NCI-H2029 (cell line): Measurements from ENCODE around the gene IL23A.
"Not testable (repeated sequence)": the region's sequence is repeated elsewhere in the genome, so short reads cannot be mapped to it uniquely, and the experiment has no call there.

ENCODE experiments used
- DNase-seq: peaks from one replicate; lab custom pipeline; 2025; lab: John Stamatoyannopoulos, UW

The IL23A gene

DNA sequence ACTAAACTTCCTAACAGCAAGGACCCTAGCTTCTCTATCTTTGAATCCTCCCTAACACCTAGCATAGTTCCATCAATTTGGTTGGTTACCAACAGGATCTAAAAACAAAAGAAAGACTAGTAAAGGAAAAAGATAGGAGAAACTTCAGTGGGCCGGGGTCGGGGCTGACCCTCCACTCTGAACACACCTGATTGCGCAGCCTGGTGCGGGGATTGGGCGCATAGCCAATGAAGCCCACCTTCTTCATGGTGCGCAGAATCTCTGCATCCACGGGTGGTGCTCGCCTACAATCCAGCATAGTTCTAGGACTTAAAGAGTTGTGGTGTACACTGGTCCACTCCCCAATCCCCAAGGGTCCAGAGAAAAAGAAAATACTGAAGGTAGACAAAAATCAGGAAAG, 12.6 kb upstream of the IL23A start:
- DNase-seq = no peak

DNA sequence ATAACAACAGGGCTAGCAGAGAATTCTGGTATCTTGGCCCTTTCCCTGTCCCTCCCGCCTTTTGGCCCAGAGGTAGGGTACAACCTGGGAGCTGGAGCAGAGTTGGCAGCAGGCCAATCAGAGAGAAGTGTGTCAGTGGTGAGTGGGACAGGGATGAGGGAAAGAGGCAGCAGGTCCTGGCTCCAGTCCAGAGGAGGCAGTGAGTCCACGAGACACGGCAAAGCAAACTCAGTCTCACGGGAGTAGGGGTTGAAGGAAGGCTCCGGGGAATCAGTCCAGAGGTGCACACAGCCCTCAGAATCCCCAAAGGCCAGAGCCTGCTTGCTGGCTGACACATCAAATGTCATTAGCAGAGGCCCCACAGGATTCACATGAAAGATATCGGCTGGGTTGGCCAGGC, 12.2 kb upstream of the IL23A start:
- peak; percentile 9 for DNase-seq

DNA sequence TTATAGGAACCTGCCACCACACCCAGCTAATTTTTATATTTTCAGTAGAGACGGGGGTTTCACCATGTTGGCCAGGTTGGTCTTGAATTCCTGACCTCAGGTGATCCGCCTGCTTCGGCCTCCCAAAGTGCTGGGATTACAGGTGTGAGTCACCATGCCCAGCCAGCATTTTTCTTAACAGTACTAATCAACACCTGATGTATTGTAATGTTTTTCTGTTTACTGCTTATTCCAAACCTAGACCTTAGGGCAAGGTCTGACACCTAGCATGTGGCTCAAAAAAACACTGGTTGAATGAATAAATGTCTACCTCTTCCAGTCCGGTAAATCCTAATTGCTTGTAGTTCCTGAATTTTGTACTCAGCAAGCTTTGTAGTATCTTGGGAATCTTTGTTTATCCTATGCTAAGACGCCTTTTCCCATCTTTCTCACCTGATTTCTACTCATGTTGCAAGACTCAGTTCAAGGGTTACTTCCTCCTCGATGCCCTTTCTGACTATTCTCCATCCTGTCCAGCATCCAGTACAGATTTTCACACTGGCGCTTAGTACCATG, 7.7 kb upstream of the IL23A start:
- DNase-seq = no peak

DNA sequence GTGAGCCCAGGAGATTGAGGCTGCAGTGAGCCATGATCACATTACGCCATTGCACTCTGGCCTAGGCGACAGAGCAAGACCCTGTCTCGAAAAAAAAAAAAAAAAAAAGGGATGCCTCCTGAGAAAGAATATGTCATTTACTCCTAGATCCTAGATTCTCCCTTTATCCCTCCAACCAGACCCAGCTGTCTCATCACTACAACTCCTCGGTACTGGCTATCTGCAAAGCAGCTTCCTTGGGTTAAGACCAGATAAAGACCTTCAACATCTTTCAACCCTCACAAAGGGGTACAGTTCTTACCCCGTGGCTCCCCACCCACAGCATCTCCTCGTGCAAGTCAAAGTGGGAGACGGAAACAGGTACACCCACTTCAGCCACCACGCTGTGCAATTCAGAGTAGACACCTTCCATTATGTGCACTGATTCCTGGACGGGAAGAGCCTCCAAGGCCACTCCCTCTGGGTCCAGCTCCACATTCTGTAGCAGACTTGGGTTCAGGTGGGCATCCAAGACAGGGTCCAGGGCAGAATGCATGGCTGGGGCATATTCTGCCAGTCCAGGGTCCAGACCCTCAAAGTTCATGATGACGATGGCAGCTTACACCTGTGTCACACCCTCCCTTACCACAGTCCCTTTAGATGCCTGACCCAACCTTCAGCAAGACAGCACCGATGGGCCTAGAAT, 6.0 kb upstream of the IL23A start:
- no peak for DNase-seq

DNA sequence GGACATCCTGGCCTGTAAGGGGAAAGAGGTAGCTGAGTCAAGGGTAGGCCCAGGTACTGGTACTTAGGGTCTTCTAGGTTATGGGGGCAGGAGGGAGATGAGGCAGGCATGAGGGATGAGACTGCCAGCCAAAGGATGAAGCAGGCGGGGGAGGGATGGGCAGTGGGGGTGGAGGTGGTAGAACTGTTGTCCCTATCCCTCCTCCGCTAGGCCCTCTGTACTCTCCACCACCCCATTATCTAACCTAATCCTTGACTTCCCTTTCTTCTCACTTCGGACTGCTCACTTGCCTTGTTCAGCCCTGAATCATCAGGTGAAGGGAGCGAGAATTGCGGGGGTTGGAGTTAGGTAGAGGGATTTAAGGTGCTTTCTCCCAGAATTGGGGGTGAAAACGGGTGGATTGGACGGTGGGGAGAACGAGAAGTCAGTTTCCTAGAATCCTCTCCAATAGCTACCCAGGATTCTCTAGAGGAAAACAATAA, 5.4 kb upstream of the IL23A start:
- no peak for DNase-seq

DNA sequence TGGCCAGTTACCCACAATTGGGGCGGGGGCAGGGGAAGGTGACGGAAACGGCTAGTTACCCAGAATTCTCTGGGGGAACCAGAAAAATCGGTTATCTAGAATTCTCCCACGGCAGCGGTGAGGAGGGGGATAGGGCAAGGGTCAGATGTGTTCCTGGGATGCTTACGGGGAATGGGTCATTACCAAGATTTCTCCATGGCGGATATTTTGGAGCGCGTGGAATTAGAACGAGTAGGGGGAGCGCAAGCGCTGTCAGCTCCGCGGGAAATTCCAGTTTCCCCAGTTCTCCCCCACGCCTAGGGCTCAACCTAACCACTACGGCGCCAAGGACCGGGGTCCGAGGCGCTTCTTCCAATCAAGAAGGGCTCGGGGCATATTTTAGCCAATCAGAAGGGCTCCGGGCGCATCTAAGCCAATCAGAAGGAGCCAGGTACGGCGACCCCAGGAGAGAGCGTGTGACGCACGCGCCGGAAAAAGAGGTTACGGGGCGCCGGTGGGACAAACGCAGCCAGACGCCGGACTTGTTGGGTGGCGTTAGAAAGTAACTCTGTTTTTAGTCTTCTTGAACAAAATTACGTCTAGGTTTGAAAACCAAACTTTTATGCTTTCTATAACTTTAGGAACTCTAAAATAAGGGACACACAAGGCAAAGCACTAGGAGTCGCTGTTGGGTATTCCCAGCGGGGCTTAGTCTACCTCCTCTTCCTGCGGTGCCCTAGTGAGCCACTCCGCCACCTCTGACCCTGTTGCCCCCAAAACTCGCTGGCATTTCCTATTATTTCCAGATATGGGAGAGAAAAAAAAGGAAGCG, 4.8 kb upstream of the IL23A start, which contains the start of gene PAN2:
PAN2 (minus strand) TSS at position 322 of the 811 bp plus-strand sequence. CDS start 906 bp downstream, outside the sequence.
- peak; percentile 98 for DNase-seq

DNA sequence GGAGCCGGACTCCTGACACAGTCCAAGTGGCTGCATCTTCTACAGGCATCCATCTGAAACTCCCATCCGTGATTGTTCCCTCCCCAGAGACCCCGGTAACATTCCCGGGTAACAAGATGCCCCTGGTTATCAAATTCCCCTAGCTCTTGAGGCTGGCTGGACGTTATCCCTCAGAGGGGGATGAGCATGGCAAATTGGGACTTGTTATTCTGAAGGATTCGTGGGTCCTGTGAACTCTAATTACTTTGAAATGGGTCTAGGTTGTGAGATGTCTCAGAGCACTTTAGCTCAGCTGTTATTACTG, 4.2 kb upstream of the IL23A start:
- DNase-seq = no peak

DNA sequence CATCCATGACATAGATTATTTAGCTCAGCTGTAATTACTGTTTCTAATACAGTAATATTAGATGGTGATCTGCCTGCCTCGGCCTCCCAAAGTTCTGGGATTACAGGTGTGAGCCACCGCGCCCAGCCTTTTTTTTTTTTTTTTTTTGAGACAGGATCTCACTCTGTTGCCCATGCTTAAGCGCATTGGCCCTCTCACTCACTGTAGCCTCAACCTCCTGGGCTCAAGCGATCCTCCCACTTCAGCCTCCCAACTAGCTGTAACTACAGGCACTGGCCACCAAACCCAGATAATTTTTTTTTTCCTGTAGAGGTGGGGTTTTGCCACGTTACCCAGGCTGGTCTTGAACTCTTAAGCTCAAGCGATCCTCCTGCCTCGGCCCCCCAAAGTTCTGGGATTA, 3.2 kb upstream of the IL23A start:
- not testable (repeated sequence) for DNase-seq

DNA sequence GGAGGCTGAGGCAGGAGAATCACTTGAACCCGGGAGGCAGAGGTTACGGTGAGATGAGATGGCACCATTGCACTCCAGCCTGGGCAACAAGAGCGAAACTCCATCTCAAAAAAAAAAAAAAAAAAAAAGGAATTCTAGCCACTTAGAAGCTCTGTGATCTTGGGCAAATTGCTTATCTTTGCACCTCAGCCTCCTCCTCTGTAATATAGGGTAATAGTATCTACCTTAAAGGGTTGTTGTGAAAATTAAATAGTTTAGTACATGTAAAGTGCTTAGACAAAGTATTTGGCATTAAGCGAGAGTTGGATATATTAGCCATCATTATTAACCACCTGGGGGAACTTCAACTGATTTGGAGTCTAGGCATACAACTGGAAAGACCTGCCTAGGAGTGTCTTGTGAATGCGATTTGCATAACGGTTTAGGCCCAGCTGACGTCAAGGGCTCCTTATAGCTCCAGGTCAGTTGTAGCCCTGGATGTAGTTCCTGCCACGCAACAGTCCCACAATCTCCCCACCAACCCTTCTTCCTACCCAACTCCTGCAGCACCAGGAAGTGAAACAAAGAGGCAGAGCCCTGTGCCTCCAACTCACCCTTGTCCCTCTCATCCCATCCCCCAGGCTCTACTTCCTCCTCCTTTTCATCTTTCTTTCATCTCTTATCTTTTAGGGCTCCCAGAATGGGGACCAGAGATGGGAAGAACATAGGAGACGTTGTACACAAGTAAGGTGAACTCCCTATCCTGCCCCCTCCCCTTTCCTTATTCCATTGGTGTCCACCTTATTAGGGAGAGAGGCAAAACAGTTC, 2.1 kb upstream of the IL23A start:
- DNase-seq = no peak

DNA sequence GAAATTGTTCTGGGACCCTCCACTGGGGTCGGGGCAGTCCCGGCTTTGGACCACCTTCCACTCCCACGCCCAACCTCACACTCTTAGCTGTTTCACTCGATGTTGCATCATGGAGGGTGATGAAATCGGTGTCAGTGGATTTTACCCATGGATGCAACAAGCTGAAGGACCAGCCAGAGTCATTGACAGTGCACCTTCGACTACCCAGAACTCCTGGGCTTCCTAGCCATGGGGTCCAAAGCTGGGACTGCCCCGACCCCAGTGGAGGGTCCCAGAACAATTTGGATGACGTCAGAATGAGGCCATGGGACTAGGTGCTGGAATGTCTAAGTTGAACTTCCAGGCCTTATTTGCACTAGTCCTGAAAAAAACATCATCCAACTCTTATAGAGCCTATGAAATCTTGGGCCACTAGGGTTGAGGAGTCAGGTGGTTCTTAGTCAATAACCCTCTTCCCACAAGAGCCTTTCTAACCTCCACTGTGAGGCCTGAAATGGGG, 882 bp upstream of the IL23A start:
- no peak for DNase-seq

DNA sequence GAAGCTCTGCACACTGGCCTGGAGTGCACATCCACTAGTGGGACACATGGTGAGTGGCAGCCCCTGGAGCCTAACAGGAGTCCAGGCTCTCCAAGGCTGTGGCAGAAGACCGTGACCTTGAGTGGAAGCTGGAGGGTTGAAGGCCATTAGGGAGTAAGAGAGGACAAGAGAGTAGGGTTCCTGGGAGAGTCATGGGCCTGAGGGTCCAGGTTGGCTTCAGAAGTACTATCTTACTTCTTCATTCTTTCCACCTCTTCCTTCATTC, 406 bp downstream of the IL23A start:
- no peak for DNase-seq

DNA sequence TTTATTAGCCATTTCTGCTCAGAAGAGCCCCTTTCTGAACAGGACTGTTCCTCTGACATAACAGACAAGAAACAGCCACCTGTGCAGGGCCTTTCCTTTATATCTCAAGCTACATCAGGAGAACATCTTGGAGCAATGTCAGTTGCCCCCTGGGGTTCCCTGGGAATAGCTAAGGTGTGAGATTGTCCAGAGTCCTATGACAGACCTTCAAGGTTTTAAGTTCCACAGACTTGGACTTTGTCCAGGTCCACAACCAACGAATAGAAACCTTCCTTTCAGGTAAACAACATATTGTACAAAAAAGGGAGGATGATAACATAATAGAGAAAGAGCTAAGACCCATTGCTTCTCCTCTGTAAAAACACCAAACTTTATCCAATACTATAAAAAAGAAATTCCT, 2.9 kb downstream of the IL23A start:
- no peak for DNase-seq

DNA sequence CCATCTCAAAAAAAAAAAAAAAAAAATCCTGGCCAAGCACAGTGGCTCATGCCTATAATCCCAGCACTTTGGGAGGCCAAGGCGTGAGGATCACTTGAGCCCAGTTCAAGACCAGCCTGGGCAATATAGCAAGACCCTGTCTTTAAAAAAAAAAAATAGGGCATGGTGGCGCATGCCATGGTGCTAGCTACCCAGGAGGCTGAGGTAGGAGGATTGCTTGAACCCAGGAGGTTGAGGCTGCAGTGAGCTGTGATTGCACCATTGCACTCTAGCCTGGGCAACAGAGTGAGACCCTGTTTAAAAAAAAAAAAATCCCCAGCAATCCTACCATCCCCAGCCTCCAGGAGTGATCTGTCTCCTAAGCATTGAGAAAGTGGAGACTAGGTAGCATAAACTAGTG, 3.6 kb downstream of the IL23A start:
- DNase-seq = not testable (repeated sequence)

DNA sequence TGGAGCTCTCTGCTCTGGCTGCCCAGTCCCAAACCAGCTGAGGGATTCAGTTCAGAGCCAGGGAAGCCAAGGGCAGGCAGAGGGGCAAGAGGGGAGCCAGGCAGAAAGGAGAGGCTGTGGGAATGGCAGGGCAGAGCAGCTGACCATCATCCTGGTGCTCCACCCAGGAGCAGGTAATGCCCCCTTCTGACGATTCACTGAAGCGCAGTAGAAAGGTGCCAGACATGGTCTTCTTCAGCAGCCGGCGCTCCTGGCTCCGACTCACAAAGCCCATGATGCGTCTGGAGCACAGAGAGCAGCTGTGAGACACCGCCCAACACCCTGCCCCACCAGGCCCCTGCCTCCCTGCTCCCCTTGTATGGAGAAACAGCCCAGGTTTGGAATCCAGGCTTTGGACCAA, 8.0 kb downstream of the IL23A start:
- DNase-seq = no peak

DNA sequence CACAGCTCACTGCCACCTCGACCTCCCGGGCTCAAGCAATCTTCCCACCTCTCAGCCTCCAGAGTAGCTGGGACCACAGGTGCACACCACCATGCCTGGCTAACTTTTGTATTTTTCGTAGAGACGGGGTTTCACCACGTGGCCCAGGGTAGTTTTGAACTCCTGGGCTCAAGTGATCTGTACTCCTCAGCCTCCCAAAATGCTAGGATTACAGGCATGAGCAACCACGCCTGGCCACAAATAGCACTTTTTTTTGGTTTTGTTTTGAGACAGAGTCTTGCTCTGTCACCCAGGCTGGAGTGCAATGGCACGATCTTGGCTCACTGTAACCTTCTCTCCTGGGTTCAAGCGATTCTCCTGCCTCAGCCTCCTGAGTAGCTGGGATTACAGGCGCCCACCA, 8.6 kb downstream of the IL23A start:
- not testable (repeated sequence) for DNase-seq

DNA sequence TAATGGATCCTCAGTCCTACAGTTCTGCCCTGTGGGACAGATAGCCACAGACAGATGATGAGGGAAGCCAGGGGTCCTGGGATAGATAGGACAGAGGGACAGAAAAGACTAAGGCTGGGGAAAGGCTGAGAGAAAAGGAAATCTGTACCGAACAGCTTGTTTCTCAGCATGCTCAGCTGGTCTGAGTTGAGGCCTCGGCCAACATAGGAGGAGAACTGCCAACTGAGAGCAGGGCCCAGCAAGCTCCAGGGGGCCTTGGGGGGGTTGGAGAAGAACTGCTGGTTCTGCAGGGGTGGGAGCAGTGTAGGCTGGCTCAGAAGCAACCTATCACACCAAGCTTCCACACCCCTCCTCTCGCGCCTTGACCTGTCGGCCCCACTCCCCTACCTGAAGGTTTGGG, 10.1 kb downstream of the IL23A start:
- no peak for DNase-seq

DNA sequence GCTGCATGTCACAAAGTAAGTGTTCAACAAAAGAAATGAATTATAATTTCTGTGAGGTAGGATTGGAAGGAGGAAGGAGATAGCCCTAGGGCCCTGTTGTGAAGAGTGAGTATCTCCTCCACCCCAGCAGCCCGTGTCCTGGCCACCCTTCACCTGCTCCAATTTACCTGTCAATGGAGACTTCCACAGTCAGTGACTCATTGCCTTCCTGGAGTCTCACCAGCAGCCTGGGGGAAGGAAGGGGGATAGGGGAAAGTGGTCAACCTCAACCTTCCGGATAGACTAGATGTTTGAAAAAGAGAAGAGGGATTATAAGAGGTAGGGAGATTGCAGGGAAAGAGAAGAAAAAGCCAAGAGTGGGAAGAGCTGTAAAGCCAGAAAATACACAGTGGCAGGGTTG, 12.0 kb downstream of the IL23A start:
- DNase-seq = no peak

DNA sequence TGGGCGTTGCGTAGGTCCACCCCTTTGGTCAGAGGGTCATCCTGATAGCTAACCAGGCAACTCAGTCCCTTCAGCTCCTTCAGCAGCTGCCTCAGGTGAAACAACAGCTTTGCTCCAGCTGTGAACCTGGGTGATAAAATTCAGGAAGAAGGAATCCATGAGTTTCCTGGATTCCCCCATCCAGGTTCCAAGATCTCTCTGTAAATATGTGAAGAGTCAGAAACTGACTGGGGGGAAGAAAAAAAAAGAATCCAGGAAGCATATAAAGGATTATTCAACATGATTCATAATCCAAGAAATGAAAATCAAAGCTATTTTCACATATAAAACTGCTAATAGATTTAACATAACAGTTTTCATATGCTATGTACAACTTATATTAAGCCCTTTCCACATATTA, 12.6 kb downstream of the IL23A start:
- no peak for DNase-seq

DNA sequence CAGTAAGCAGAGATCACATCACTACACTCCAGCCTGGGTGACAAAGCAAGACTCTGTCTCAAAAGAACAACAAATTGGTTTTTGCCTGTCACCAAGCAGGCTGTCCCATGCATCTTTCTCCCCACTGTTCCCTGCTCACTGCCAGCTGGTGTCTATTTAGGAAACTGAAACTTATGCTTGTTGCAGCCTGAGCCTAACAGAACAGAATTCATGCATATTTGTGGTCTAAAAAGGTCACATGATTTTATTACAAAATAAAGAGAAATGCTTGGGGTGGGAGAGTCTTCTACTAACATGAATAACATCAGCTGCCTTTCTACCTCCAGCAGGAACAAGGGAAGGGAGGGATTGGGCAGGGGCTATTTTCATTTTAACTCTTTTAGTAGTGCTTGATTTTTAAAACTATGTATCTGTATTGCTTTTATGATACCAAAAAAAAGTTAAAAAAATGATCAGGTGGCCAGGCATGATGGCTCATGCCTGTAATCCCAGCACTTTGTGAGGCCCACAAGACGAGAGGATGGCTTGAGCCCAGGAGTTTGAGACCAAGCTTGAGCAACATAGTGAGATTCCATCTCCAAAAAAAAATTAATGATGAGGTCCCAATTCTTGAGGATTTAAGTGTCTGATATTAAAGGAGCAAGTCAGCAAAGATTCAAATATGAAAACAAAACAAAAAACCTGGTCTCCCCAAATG, 20.3 kb downstream of the IL23A start:
- no peak for DNase-seq

DNA sequence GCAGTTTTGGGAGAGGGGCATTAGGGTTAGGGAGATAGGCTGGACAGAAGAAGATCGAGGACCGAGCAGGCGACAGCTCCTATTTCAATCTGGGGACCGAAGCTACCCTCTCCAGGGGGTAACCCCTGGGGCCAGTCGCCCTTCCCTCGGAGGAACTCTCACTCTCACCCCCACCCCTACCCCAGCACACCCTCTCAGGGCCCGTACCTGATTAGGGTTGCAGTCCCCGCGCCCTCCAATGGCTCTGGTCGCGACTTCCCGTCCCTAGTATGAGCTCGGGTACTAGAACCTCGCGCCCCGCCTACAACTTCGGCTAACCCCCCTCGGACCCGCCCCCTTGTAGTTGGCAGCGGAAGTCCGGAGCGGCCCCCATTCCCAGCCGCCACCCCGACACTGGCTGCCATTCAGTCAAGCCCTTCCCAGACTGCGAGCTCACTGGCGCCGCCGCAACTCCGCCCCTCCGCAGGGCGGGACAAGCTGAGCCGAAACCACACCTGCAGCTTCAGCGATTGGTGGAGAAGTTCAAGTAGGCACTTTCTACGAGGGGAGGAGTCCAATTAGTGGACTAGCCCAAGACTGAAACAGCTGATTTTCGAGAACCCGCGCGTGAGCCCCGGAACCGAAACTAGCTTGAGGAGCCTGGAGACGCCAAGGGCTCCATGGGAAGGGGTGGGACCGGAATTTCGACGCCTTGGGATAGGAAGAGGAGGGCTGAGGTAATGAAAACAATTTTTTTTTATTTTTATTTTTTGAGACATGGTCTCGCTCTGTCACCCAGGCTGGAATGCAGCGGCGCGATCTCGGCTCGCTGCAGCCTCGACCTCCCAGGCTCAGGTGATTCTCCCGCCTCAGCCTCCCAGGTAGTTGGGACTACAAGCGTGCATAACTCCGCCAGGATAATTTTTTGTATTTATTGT, 21.4 kb downstream of the IL23A start, which contains the start of gene STAT2:
STAT2 (minus strand) TSS at position 257 of the 917 bp plus-strand sequence. CDS start 3,536 bp downstream, outside the sequence.
- DNase-seq = peak; percentile 99
